Measurements from ENCODE around the gene PHIP.

- TF ChIP-seq CTCF (IDR thresholded peaks at IDR 0.05; ENCODE audit: insufficient read depth, low read depth, low read length) (no peak), EZH2 (IDR thresholded peaks at IDR 0.05; ENCODE audit: insufficient read depth, low read length) (no peak)
Observed at GRCh38 chr6:78962448-78962847, 115.6 kb downstream of the PHIP start.

Data from astrocyte (in vitro differentiated cells and primary cell).